ENCODE data around the gene ACER3.

The ACER3 gene

GRCh38 chr11:76885390-76886097 is 24.8 kb downstream of the ACER3 start:
- Histone ChIP-seq H3K18ac (ENCODE audit: low read length) (no peak overlapping the region), H3K9me3 (replicated peaks in 1 of 2; ENCODE audit: control insufficient read depth in 2 of 2, insufficient read depth in 1 of 2, low read depth in 1 of 2, low read length in 2 of 2) (peaks cover 0 to 3% of the 10 kb centered on the region in 2 donors), H3K4me3 (ENCODE audit: low read length in 2 of 2) (no peak overlapping the region), H3K79me1 (ENCODE audit: low read depth, low read length) (no peaks in the 10 kb centered on the region), H3K27me3 (ENCODE audit: control insufficient read depth in 3 of 3, insufficient read depth in 3 of 3, low read depth in 1 of 3, low read length in 3 of 3) (peaks cover 0 to 3% (median 0%) of the 10 kb centered on the region in 3 experiments), H2AK5ac (ENCODE audit: low read depth, low read length) (no peak overlapping the region), H3K4ac (ENCODE audit: low read length) (no peak overlapping the region), H2BK12ac (ENCODE audit: low read length) (no peak overlapping the region), H2AFZ (ENCODE audit: low read length) (no peak overlapping the region), H3K14ac (ENCODE audit: low read length) (no peak overlapping the region), H3K4me1 (ENCODE audit: control insufficient read depth in 2 of 2, insufficient read depth in 1 of 2, low read depth in 1 of 2, low read length in 2 of 2) (peaks cover 2 to 14% of the 10 kb centered on the region in 2 donors), H3K27ac (replicated peaks; ENCODE audit: low read length) (no peak overlapping the region), H3K36me3 (replicated peaks in 1 of 2; ENCODE audit: control insufficient read depth in 2 of 2, insufficient read depth in 2 of 2, low read length in 2 of 2) (peaks cover 0 to 1% of the 10 kb centered on the region in 2 donors), H2BK15ac (ENCODE audit: low read length) (no peak overlapping the region), H2BK120ac (ENCODE audit: low read depth, low read length) (no peak overlapping the region), H2BK5ac (ENCODE audit: low read length) (no peak overlapping the region), H4K8ac (ENCODE audit: low read depth, low read length) (no peak overlapping the region), H3K23ac (ENCODE audit: low read depth, low read length, poor library complexity) (no peak overlapping the region), H3K4me2 (ENCODE audit: insufficient read depth, low read length, poor library complexity, severe bottlenecking) (no peak overlapping the region), H3K9ac (ENCODE audit: low read depth, low read length, poor library complexity) (no peak overlapping the region), H4K91ac (ENCODE audit: low read depth, low read length, poor library complexity) (no peak overlapping the region)
- no peak for DNase-seq (ENCODE audit: low spot score)
- WGBS, 2 donors (ENCODE audit: extremely low coverage in 2 of 2, insufficient read length in 2 of 2, insufficient replicate concordance in 1 of 2), result no CpG with 5 or more reads among the region's 9 CpGs

GRCh38 chr11:76888989-76889388 is 28.3 kb downstream of the ACER3 start:
- no peak overlapping the region for H3K27ac ChIP-seq (replicated peaks; ENCODE audit: low read length)
- no peak overlapping the region for H2AFZ ChIP-seq (ENCODE audit: low read length)
- H3K4me2 ChIP-seq (ENCODE audit: insufficient read depth, low read length, poor library complexity, severe bottlenecking), result no peak overlapping the region
- peaks cover 2 to 26% of the 10 kb centered on the region in 2 donors for H3K4me1 ChIP-seq (ENCODE audit: control insufficient read depth in 2 of 2, insufficient read depth in 1 of 2, low read depth in 1 of 2, low read length in 2 of 2)
- no peak overlapping the region for H2AK5ac ChIP-seq (ENCODE audit: low read depth, low read length)
- no peak overlapping the region for H3K23ac ChIP-seq (ENCODE audit: low read depth, low read length, poor library complexity)
- H3K4me3 ChIP-seq (ENCODE audit: low read length in 2 of 2), result no peak overlapping the region
- no CpG with 5 or more reads among the region's 1 CpG for WGBS, 2 donors (ENCODE audit: extremely low coverage in 2 of 2, insufficient read length in 2 of 2, insufficient replicate concordance in 1 of 2)
- no peaks in the 10 kb centered on the region for H3K79me1 ChIP-seq (ENCODE audit: low read depth, low read length)
- no peak overlapping the region for H3K14ac ChIP-seq (ENCODE audit: low read length)
- DNase-seq (ENCODE audit: low spot score), result no peak
- H2BK15ac ChIP-seq (ENCODE audit: low read length), result no peak overlapping the region
- peaks cover 0 to 1% of the 10 kb centered on the region in 2 donors for H3K36me3 ChIP-seq (replicated peaks in 1 of 2; ENCODE audit: control insufficient read depth in 2 of 2, insufficient read depth in 2 of 2, low read length in 2 of 2)
- H3K18ac ChIP-seq (ENCODE audit: low read length), result no peak overlapping the region
- no peak overlapping the region for H3K4ac ChIP-seq (ENCODE audit: low read length)
- H2BK5ac ChIP-seq (ENCODE audit: low read length), result no peak overlapping the region
- peaks cover 0 to 3% of the 10 kb centered on the region in 2 donors for H3K9me3 ChIP-seq (replicated peaks in 1 of 2; ENCODE audit: control insufficient read depth in 2 of 2, insufficient read depth in 1 of 2, low read depth in 1 of 2, low read length in 2 of 2)
- H4K8ac ChIP-seq (ENCODE audit: low read depth, low read length), result no peak overlapping the region
- no peak overlapping the region for H4K91ac ChIP-seq (ENCODE audit: low read depth, low read length, poor library complexity)
- no peak overlapping the region for H2BK120ac ChIP-seq (ENCODE audit: low read depth, low read length)
- peaks cover 0 to 3% (median 0%) of the 10 kb centered on the region in 3 experiments for H3K27me3 ChIP-seq (ENCODE audit: control insufficient read depth in 3 of 3, insufficient read depth in 3 of 3, low read depth in 1 of 3, low read length in 3 of 3)
- no peak overlapping the region for H2BK12ac ChIP-seq (ENCODE audit: low read length)
- no peak overlapping the region for H3K9ac ChIP-seq (ENCODE audit: low read depth, low read length, poor library complexity)

DNA sequence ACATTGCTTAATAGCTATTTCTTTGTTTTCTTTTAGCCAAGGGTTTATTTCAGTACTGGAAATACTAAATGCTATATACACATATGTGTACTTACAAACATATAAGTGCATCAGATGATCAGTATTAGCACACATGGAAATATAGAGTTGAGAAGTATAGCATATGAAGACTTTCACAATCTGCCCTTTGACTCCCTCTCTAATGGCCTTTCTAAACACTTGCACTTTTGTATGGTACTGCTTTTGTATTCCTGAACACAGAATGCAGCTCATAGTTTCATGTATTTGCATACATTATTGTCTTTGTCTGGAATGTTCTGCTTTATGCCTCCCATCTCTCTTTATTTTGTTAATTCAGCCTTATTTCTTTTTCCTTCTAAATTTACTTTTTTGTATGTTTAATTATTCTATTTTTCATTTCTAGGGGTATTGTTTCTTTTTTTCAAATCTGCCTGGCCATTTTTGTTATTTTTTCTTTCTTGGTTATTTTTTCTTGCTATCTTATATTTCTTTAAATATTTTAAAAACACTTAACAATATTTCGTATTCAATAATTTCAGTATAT is 28.8 kb downstream of the ACER3 start:
- Histone ChIP-seq H4K91ac (ENCODE audit: low read depth, low read length, poor library complexity) (no peak overlapping the region), H2BK5ac (ENCODE audit: low read length) (no peak overlapping the region), H2AK5ac (ENCODE audit: low read depth, low read length) (no peak overlapping the region), H2BK15ac (ENCODE audit: low read length) (no peak overlapping the region), H3K4me3 (ENCODE audit: low read length in 2 of 2) (no peak overlapping the region), H3K9me3 (replicated peaks in 1 of 2; ENCODE audit: control insufficient read depth in 2 of 2, insufficient read depth in 1 of 2, low read depth in 1 of 2, low read length in 2 of 2) (peaks cover 0 to 3% of the 10 kb centered on the region in 2 donors), H3K4me2 (ENCODE audit: insufficient read depth, low read length, poor library complexity, severe bottlenecking) (no peak overlapping the region), H2BK120ac (ENCODE audit: low read depth, low read length) (no peak overlapping the region), H3K4ac (ENCODE audit: low read length) (no peak overlapping the region), H3K27ac (replicated peaks; ENCODE audit: low read length) (no peak overlapping the region), H2AFZ (ENCODE audit: low read length) (no peak overlapping the region), H4K8ac (ENCODE audit: low read depth, low read length) (no peak overlapping the region), H3K23ac (ENCODE audit: low read depth, low read length, poor library complexity) (no peak overlapping the region), H3K79me1 (ENCODE audit: low read depth, low read length) (no peaks in the 10 kb centered on the region), H3K36me3 (replicated peaks in 1 of 2; ENCODE audit: control insufficient read depth in 2 of 2, insufficient read depth in 2 of 2, low read length in 2 of 2) (peaks cover 0 to 1% of the 10 kb centered on the region in 2 donors), H3K9ac (ENCODE audit: low read depth, low read length, poor library complexity) (no peak overlapping the region), H3K4me1 (ENCODE audit: control insufficient read depth in 2 of 2, insufficient read depth in 1 of 2, low read depth in 1 of 2, low read length in 2 of 2) (peaks cover 2 to 26% of the 10 kb centered on the region in 2 donors), H3K14ac (ENCODE audit: low read length) (no peak overlapping the region), H3K27me3 (ENCODE audit: control insufficient read depth in 3 of 3, insufficient read depth in 3 of 3, low read depth in 1 of 3, low read length in 3 of 3) (peaks cover 0 to 3% (median 0%) of the 10 kb centered on the region in 3 experiments), H2BK12ac (ENCODE audit: low read length) (no peak overlapping the region), H3K18ac (ENCODE audit: low read length) (no peak overlapping the region)
- DNase-seq (ENCODE audit: low spot score), result no peak
- WGBS, 2 donors (ENCODE audit: extremely low coverage in 2 of 2, insufficient read length in 2 of 2, insufficient replicate concordance in 1 of 2), result no CpG with 5 or more reads among the region's 1 CpG

- H3K79me1 ChIP-seq (ENCODE audit: low read depth, low read length), result no peaks in the 10 kb centered on the region
- no peak overlapping the region for H3K4me3 ChIP-seq (ENCODE audit: low read length in 2 of 2)
- no peak overlapping the region for H3K4me2 ChIP-seq (ENCODE audit: insufficient read depth, low read length, poor library complexity, severe bottlenecking)
- H2BK5ac ChIP-seq (ENCODE audit: low read length), result no peak overlapping the region
- H4K91ac ChIP-seq (ENCODE audit: low read depth, low read length, poor library complexity), result no peak overlapping the region
- no peak overlapping the region for H4K8ac ChIP-seq (ENCODE audit: low read depth, low read length)
- peaks cover 0 to 3% of the 10 kb centered on the region in 2 donors for H3K9me3 ChIP-seq (replicated peaks in 1 of 2; ENCODE audit: control insufficient read depth in 2 of 2, insufficient read depth in 1 of 2, low read depth in 1 of 2, low read length in 2 of 2)
- H2BK15ac ChIP-seq (ENCODE audit: low read length), result no peak overlapping the region
- DNase-seq (ENCODE audit: low spot score), result no peak
- H3K27ac ChIP-seq (replicated peaks; ENCODE audit: low read length), result no peak overlapping the region
- no peak overlapping the region for H2AK5ac ChIP-seq (ENCODE audit: low read depth, low read length)
- H2BK120ac ChIP-seq (ENCODE audit: low read depth, low read length), result no peak overlapping the region
- H3K14ac ChIP-seq (ENCODE audit: low read length), result no peak overlapping the region
- no peak overlapping the region for H3K18ac ChIP-seq (ENCODE audit: low read length)
- no peak overlapping the region for H2AFZ ChIP-seq (ENCODE audit: low read length)
- H3K23ac ChIP-seq (ENCODE audit: low read depth, low read length, poor library complexity), result no peak overlapping the region
- no peak overlapping the region for H3K4ac ChIP-seq (ENCODE audit: low read length)
- no CpG with 5 or more reads among the region's 3 CpGs for WGBS, 2 donors (ENCODE audit: extremely low coverage in 2 of 2, insufficient read length in 2 of 2, insufficient replicate concordance in 1 of 2)
- peaks cover 0 to 3% (median 0%) of the 10 kb centered on the region in 3 experiments for H3K27me3 ChIP-seq (ENCODE audit: control insufficient read depth in 3 of 3, insufficient read depth in 3 of 3, low read depth in 1 of 3, low read length in 3 of 3)
- peaks cover 0 to 1% of the 10 kb centered on the region in 2 donors for H3K36me3 ChIP-seq (replicated peaks in 1 of 2; ENCODE audit: control insufficient read depth in 2 of 2, insufficient read depth in 2 of 2, low read length in 2 of 2)
- H3K9ac ChIP-seq (ENCODE audit: low read depth, low read length, poor library complexity), result no peak overlapping the region
- H3K4me1 ChIP-seq (ENCODE audit: control insufficient read depth in 2 of 2, insufficient read depth in 1 of 2, low read depth in 1 of 2, low read length in 2 of 2), result peaks cover 2 to 25% of the 10 kb centered on the region in 2 donors
- no peak overlapping the region for H2BK12ac ChIP-seq (ENCODE audit: low read length)
Observed at GRCh38 chr11:76890329-76890728, 29.6 kb downstream of the ACER3 start.
